ENCODE data around the gene FOXP3.
A peak's percentile ranks its signal among the peaks of the same experiment; 100 is the strongest.

Gene FOXP3

DNA sequence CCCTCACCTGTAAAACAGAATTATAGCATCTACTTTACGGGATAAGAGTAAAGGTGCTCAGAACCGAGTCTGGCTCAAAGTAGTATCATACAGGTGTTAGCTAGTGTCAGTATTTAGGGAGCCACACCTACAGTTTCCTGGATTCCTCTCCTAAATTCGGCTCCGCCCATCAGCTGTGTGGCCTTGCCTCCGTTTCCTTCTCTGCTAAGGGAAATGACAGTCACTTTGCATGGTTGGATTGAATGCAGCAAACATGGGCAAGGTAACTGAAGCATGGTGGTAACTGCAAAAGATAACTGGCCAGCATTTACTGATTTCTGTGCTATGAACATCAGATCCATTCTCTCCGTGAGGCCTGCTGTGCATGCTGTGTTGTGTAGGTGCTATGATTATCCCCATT, 7.9 kb upstream of the FOXP3 start:
- DNase-seq: no peak

DNA sequence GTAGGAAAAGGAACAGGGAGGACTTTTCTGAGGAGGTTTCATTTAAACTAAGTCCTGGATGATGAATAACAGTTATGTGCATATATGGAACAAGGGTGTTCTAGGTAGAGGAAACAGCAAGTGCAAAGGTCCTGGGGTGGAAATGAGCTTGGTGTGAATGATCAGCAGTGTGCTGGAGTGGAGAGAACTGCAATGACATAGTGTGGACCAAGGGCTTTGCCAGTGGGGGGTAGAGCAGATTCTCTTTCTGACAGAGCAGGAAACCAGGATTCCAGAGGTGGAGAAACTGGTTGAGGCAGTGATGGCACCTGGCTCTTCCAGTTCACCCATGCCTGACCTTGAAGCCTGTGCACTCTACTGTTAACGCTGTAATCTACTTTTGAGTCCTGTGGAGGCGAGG, 6.8 kb upstream of the FOXP3 start:
- DNase-seq: no peak

DNA sequence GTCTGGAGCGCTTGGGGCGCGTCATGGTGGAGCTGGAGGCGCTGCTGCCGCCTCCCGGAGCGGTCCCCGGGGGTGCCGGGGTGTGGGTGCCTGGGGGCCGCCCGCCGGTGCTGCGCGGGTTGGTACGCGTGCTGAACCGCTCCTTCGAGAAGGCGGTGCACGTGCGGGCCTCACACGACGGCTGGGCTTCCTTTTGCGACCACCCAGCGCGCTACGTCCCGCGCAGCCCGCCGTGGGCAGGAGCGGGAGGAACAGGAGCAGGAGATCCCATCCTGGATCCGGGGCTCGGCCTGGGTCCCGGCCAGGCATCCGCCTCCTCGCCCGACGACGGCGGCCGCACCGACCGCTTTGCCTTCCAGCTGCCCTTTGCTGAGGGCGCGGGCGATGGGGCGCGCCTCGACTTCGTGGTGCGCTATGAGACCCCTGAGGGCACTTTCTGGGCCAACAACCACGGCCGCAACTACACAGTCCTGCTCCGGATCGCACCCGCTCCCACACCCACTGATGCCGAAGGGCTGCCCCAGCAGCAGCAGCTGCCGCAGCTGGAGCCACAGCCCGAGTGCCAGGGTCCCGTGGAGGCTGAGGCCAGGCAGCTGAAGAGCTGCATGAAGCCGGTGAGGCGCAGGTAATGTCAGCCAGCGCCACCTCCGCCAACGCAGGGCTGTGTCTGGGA, 5.9 kb upstream of the FOXP3 start:
- DNase-seq: no peak

DNA sequence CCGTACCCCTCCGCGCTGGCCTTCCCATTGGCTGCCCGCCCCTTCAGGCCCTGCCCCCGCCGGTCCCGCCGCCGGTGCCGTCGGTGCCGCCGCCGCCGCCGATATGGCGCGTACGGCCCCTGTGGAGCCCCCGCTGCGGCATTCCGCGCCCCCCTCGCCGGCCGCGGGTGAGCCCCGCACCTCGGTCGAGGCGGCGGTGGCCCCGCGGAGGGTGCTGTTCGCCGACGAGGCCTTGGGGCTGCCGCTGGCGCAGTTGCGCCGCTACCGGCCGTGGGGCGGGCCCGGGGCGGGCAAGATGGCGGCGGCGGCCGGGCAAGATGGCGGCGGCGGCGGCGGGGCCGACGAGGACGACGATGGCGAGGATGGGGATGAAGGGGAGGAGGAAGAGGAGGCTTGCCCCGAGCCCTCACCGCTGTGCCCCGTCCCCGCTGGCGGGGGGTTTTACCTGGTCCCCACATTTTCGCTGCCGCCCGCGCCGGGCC, 5.3 kb upstream of the FOXP3 start, which contains the start of gene PPP1R3F:
PPP1R3F (plus strand) TSS at position 27 of the 482 bp plus-strand sequence; CDS start at position 104, 77 bp downstream.
- DNase-seq: no peak

DNA sequence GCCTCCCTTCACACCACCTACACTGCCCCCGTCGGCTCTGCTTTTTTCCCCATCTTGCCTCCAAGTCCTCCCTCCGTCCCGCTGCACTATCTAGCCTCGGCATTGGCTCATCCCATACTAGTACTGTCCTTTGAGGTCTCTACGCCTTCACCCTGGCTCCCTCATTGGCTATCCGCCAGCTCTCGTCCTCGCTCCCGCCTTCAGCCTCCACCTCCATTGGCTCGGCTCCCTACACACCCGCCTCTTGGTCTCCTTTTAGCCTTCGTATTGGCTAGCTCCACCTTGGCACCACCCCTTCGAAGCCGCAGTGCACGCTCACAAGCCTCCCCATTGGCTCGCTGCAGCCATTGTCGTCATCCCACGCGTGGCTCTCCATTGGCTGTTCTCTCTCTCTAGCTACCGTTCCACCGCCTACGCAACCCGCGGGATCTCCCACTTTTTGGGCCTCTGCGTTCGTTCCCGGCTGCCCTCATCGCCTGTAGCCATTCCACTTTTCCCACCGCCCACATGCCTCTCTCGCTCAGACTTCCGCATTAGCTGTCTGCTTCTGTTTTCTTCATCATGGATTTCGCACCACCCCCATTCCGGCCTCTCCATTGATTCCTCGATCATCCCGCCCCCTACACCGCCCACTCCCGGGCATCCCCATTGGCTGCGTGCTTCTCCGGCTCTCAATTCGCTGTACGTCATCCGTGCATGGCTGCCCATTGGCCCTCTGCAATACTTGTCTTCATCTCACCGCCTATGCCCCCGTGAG, 4.7 kb upstream of the FOXP3 start:
- peak; percentile 96 for DNase-seq

DNA sequence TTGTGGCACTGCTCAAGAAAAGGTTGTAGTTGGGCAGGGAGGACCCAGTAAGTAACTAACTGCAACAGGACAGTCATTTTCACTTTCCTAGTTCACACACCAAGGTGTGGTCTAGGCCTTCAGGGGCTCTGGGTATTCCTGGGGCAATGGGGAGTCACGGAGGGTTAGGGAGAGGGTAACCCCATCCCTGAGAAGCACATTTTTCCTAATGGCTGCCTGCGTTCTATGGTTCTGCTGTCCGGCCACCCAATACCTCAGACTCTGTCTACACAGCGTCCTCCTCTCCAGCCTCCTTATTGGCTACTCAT, 4.1 kb upstream of the FOXP3 start:
- DNase-seq: no peak

DNA sequence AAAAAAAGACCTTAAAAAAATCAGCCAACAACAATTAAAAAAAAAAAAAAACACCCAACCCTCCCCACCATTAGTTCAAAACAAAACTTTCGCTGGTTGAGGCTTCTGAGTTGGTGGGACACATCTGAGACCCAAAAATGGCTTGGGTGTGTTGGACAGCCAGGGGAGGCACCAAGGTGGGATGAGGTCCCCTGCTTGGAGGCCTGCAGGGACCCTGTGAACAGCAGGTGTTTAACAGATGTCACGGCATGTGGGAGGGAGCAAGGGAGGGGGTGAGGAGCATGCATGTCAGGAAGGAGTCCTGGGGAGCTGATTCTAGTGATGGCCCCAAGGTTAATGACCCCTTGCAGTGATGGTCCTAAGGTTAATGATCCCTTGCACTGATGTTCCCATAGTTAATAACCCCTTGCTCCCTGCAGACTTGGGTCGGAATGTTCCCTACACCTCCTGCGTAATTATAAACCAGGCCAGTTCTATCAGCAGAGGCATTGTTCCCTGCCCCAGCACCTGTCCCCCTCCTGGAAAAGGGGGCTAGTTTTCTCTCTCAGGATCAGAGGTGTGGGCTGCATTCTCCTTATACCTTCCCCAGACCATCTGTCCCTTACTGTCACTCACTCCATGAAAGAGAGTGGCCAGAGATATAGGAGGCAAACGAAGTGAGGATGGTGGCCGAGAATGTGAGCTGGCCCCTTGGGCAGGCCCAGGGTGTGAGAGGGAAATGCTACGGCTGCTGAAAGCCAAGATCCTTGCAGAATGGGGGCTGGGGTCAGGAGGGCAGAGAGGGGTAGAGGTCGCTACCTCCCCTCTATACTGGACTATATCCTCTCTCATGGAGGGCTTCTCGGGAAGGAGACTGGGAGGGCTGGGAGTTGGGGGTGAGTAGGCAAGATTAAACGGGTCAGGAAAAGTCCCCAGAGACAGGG, 2.3 kb upstream of the FOXP3 start:
- no peak for DNase-seq

DNA sequence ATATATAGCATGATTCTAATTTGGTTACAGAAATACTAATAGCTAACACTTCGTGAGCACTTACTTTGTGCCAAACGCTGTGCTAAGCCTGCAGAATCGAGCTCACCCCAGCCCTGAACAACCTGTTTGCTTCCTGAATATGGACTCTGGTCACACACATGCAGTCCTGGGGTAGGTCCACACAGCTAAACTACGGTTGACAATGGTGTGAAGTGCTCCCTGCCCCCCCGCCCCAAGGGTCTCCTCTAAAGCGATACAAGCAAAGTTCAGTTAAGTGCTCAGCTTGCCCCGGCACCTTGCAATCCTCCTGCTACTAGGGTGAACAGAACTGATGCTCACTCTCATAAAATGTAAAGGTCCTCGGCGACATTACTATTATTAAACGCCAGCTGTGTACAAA, 879 bp downstream of the FOXP3 start:
- DNase-seq: no peak

DNA sequence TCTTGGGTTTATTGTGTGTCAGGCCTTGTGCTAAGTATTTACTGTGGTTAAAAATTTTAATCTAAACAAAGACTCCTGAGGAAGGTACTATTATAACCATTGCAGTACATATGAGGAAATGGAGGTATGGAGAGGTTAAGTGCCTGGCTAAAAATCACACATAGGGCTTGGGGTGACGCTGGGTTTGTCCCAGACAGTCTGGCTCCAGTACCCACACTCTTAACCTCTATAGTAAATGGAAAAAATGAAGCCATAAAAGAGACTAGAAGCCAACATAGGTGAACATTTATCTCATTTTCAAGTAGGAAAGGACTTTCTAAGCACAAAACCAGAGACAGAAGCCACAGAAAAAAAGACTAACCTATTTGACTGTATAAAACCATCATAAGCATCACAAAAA, 1.9 kb downstream of the FOXP3 start:
- DNase-seq: no peak

DNA sequence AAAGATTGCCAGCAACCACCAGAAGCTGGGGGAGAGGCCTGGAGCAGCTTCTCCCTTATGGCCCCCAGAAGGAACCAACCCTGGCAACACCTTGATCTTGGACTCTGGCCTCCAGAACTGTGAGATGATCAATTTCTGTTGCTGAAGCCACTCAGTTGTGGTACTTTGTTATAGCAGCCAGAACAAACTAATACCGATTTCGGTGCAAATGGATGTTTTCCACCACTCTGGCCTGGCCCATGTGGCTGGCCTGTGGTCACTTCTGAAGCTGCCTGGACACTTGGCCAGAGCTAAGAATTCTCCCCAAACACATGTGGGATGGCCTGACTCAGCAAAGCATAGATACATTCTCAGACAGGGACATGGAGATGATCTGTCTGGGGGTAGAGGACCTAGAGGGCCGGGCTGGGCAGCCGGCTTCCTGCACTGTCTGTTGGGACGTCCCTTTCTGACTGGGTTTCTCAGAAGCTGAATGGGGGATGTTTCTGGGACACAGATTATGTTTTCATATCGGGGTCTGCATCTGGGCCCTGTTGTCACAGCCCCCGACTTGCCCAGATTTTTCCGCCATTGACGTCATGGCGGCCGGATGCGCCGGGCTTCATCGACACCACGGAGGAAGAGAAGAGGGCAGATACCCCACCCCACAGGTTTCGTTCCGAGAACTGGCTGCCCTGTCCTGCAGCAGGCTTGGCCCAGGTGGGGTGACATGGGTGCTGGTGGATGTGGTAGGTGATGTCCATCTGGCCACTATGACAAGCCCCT, 4.1 kb downstream of the FOXP3 start:
- no peak for DNase-seq

DNA sequence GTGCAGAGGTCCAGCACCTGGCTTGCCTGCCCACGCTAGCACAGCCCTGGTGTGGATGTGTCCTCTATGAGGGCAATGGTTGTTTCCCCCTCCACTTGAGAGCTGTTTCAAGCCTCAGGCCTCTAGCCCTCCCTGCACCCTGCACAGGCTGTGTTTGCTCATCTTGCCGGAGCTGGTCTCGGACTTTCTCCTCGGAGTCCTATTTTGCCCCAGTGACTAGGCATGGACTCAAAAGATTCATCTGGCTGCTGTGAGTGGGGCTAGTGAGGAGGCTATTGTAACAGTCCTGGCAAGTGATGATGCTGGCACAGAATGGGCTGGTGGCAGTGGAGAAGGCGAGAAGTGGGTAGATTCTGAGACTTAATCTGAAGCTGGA, 5.8 kb downstream of the FOXP3 start:
- no peak for DNase-seq

DNA sequence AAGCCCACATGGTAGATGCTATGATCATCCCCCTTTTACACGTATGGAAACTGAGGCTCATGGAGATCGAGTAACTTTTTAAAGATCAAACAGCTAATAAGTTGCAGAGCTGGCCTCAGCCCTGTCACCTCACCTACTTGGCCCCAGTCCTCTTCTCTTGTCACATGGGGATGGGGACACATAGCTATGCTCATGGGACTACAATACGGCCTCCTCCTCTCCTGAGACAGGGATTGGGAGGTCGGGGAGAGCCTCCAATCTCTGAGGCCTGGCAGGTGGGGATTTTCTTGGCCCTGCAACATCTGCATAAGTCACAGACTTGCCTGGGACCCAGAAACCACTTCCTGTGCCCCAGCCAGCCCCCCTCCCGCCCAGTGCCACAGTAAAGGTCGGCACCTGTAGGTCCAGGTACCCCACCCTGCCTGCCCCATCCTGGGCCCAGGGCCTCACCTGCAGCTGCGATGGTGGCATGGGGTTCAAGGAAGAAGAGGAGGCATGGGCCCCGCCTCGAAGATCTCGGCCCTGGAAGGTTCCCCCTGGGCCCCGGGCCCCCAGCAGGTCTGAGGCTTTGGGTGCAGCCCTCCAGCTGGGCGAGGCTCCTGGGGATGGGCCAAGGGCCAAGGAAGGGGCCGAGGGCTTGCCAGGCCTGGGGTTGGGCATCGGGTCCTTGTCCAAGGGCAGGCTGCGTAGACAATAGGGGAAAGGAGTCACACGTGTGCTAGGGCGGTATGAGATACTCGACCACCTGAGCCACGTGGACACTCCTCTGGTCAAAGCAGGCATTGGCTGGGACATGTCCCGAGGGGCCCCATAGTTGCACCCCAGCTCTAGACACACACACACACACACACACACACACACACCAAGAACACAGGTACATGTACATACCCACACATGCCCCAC, 6.4 kb downstream of the FOXP3 start:
- peak; percentile 20 for DNase-seq

DNA sequence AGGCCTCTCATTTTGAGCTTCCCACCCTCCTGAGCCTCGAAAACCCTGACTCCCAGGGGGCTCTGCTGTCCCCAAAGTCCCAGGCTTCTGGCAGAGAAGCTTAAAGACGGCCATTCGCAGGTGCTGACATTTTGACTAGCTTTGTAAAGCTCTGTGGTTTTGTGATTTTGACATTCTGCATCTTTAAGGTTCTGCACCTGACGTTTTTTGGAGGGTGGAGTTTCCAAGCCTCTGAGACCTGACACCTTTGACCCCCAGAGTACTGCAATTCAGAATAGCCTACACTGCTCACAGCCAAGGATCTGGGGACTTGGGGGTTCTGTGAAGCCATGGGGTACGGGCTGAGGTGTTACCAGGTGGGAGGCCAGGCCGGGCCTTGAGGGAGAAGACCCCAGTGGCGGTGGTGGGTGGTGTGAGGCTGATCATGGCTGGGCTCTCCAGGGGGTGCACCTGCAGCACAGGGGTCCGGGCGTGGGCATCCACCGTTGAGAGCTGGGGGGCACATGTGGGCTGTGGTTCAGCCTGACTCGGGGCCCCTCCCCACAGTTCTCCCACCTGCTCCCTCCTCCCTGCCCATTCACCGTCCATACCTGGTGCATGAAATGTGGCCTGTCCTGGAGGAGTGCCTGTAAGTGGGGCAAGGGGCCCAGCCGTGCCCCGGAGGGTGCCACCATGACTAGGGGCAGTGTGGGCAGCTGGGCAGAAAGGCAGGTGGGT, 7.3 kb downstream of the FOXP3 start:
- DNase-seq: no peak

DNA sequence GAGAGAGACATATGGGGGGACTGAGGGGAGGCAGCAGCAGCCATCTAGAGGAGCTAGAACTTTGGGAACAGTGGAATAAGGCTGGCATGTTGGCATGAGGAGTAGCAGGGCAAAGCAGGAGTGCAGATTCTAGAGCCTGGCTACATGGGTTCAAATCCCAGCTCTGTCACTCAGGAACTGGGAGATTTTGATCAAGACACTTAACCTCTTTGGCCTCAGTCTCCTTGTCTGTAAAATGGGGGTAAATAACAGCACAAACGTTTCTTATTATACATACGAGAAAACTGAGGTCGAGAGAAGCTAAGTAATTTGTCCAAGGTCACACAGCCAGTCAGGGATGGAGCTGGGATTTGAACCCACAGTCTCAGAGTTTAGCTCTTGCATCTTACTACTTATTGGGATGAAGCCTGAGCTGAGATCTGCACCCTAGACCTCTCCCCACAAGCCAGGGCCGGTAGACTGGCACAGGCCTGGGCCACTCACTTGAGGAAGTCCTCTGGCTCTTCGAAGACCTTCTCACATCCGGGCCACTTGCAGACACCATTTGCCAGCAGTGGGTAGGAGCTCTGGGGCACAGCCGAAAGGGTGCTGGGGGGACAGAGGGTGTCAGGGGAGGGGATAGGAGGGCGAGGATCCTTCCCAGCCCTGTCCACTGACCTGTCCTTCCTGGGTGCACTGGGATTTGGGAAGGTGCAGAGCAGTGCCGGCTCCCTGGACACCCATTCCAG, 8.1 kb downstream of the FOXP3 start:
- no peak for DNase-seq

DNA sequence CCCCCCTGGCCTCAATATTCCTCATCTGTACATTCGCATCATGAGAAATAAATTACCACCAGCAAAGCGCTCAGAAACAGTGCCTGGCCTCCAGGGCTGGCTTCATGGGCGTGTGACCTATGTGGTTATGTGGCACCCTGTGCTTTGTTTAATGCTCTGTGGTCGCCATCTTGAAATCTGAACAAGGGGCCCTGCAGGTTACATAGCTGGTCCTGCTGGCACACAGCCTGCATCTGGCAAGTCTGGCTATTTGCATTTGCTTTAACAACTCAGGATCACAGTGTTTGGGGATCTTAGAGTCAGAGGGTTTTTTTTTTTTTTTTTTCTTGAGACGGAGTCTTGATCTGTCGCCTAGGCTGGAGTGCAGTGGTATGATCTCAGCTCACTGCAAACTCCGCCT, 9.9 kb downstream of the FOXP3 start:
- no peak for DNase-seq

DNA sequence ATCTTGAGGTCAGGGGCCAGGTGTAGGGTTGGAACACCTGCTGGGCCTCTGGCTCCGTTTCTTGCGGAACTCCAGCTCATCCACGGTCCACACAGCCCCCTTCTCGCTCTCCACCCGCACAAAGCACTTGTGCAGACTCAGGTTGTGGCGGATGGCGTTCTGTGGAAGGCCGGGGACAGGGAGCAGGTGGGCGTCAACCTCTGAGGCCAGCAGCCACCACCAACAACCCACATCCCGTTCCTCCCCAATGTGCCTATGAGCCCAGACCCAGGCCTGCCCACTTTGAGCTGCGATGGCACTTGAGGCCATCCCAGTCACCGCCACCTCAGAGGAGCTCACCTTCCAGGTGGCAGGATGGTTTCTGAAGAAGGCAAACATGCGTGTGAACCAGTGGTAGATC, 13.2 kb downstream of the FOXP3 start:
- DNase-seq: no peak

DNA sequence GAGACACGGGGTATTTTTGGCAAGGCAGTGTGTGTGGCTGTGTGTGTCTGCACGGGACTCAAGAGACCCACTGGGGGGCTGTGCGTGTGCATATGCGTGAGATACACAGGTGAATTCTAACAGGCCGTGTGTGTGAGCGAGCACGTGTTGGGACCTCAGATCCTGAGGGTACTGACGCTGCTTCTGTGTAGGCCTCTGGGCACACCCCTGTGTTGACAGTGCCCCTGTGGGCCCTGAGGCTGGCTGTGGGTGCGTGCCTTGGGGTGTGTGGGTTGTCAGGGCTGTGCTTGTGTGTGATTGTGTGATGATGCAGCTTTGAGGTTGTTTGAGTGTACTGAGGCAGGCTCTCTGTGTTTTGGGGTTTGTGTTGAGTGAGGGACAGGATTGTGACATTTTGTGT, 13.9 kb downstream of the FOXP3 start:
- DNase-seq: no peak

DNA sequence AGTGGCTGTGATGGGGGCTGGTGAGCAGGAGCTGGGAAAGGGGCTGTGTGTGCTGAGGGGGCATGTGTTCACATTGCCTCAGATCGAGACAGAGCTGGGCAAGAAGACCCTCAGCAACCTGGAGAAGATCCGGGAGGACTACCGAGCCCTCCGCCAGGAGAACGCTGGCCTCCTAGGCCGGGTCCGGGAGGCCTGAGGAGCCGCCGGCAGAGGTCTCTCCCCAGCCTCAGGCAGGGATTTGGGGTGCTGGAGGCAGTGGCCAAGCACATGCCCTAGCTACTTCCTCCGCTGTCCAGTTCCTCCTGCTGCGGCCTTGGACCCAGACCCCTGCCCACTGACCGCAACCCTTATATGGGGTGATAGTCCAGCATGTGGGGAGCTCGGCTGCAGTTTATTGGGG, 14.4 kb downstream of the FOXP3 start:
- no peak for DNase-seq

DNA sequence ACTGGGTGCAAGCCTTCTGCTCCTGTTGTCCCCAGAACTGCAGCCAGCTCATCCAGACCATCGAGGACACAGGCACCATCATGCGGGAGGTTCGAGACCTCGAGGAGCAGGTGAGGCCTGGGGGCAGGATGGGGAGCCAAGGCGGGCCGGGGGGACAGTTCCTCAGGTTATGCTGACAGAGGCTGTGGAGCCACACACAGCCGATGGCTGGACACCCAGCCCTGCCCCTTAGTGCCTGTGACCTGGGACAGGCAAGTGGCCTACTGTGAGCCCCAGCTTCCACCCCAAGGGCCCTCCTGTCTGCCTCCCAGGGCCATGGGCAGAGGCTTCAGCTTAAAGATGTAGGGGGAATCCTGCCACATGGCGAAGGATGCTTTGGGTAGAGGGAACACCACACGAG, 14.9 kb downstream of the FOXP3 start:
- no peak for DNase-seq

DNA sequence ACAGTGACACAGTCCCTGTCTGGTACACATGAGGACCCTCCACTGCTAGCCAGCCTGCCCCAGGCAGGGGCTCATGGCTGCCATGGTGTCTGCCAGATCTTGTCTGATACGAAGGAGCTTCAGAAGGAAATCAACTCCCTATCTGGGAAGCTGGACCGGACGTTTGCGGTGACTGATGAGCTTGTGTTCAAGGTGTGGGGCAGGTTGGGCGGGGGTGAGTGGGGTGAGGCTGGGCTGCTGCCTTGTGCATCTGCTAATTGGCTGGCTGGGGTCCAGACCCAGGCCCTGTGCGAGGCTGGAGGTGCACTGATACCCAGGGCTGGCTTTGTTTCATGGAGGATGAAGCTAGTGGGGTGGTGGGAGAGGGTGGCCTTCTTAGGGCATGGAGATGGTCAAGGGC, 15.4 kb downstream of the FOXP3 start:
- no peak for DNase-seq
